ENCODE results near the gene TP53I3.
"Not testable (repeated sequence)": the region's sequence is repeated elsewhere in the genome, so short reads cannot be mapped to it uniquely, and the experiment has no call there.

TP53I3 gene

DNA sequence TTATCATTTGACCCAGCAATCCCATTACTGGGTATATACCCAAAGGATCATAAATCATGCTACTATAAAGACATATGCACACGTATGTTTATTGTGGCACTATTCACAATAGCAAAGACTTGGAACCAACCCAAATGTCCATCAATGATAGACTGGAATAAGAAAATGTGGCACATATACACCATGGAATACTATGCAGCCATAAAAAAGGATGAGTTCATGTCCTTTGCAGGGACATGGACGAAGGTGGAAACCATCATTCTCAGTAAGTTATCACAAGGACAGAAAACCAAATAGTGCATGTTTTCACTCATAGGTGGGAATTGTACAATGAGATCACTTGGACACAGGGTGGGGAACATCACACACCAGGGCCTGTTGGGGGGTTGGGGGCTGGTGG, 16.1 kb upstream of the TP53I3 start:
- DNase-seq (ENCODE audit: low read depth in 3 of 3): not testable (repeated sequence)

DNA sequence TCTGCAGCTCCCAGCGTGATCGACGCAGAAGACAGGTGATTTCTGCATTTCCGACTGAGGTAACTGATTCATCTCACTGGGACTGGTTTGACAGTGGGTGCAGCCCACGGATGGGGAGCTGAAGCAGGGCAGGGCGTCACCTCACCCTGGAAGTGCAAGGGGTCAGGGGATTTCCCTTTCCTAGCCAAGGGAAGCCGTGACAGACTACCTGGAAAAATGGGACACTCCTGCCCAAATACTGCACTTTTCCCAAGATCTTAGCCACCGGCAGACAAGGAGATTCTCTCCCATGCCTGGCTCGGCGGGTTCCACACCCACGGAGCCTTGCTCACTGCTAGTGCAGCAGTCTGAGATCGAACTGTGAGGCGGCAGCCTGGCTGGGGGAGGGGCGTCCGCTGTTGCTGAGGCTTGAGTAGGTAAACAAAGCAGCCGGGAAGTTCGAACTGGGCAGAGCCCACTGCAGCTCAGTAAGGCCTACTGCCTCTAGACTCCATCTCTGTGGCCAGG, 10.6 kb upstream of the TP53I3 start:
- DNase-seq (ENCODE audit: low read depth in 3 of 3): not testable (repeated sequence)

DNA sequence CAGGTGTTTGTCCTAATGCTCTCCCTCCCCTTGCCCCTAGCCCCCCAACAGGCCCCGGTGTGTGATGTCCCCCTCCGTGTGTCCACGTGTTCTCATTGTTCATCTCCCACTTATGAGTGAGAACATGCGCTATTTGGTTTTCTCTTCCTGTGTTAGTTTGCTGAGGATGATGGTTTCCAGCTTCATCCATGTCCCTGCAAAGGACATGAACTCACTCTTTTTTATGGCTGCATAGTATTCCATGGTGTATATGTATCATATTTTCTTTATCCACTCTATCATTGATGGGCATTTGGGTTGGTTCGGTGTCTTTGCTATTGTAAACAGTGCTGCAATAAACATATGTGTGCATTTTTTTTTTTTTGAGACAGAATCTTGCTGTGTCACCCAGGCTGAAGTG, 8.6 kb upstream of the TP53I3 start:
- not testable (repeated sequence) for DNase-seq (ENCODE audit: low read depth in 3 of 3)

DNA sequence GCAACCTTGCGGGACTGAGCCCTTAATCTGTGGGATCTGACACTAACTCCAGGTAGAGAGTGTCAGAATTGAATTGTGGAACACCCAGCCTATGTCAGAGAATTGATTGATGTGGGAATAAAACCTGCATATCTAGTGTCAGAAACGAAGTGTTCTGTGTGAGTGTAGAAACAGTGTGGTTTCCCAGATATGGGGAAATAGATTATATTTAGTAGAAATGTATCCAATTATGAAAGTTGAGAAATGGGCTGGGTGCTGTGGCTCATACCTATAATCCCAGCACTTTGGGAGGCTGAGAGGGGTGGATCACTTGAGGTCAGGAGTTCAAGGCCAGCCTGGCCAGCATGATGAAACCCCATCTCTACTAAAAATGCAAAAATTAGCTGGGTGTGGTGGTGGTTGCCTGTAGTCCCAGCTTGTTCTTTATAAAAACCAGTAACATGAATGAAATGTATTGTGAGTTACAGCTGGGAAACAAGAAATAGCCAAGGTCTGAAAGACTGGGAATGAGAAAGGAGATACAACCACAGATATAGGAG, 4.3 kb upstream of the TP53I3 start:
- no peak for DNase-seq (ENCODE audit: low read depth in 3 of 3)

DNA sequence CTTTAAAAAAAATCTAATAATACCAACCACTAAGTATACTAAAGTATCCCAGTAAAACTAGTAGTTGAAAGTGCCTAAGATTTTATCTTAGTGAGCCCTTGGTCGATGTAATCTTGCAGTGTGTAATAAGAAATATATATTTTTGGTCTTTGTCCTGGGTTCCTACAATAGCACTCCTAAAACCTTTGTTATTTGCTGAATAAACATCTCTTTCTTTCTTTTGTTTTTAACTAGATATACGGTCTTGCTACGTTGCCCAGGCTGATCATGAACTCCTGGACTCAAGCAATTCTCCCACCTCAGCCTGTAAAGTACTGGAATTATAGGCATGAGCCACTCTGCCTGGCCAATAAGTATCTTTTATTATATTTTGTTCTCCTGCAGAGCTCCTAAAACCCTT, 2.4 kb upstream of the TP53I3 start:
- DNase-seq (ENCODE audit: low read depth in 3 of 3): no peak

DNA sequence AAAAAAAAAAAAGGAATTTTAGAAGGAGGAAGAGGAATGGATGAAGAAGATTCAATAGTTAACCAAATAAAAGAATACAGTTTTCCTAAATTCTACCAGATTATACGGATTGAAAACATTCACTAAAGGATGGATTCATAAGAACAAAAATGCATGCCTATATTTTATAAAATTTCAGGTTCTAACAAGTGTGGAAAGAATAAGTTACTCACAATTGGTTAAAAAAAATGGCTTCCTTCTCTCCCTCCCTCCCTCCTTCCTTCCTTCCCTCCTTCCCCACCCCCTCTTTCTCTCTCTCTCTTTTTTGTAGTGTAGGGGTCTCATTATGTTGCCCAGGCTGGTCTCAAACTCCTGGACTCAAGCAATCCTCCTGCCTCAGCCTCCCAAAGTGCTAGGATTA, 1.6 kb upstream of the TP53I3 start:
- DNase-seq (ENCODE audit: low read depth in 3 of 3): no peak

DNA sequence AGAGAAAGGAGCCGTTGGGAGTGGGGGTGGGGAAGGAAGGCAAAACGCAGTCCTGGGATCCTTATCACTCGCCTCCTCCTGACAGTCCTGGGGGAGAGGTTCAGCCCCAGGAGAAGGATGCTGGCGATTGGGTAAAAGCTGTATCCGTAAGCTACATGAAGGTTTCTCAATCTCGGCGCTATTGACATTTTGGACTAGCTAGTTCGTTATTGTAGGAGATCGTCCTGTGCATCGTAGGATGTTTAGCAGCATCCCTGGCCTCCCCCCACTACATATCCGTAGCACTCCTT, 511 bp upstream of the TP53I3 start:
- no peak for DNase-seq (ENCODE audit: low read depth in 3 of 3)

DNA sequence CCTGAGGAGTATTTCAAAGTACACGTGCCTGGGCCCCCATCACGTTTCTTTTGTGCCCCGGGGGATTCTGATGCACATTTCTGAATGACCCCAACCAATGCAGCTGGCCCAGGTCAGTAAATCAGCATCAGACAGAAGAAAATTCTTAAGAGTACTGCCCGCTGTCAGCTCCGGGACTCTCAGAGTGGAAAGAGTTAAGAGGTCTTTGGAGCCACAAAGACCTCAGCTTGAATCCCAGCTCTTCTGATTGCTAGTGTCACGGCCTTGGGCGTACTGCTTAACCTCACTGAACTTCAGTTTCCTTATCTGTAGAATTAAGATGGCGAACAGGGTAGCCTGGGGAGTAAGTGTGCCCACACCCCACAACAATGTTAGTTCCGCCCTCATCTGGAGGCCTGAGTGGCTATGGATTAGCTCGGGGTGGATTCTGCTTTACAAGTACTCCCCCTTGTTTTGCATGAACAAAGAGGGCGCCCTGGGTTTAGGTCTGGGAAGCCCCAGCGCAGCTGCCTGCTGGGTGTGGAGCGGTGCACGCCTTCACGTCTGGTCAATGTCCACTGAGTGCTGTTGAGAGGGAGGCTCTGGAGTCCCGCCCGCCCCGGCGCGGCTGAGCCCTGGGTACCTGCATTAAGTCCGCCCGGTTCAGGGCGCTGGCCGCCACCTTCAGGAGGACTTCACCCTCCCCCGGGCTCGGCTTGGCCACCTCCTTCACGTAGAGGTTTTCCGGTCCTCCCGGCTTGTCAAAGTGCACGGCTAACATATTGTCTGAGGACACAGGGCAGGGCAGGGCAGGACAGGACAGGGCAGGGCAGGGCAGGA, 858 bp downstream of the TP53I3 start:
- DNase-seq (ENCODE audit: low read depth in 3 of 3): peak in 1 of 3 experiments; percentile 19

DNA sequence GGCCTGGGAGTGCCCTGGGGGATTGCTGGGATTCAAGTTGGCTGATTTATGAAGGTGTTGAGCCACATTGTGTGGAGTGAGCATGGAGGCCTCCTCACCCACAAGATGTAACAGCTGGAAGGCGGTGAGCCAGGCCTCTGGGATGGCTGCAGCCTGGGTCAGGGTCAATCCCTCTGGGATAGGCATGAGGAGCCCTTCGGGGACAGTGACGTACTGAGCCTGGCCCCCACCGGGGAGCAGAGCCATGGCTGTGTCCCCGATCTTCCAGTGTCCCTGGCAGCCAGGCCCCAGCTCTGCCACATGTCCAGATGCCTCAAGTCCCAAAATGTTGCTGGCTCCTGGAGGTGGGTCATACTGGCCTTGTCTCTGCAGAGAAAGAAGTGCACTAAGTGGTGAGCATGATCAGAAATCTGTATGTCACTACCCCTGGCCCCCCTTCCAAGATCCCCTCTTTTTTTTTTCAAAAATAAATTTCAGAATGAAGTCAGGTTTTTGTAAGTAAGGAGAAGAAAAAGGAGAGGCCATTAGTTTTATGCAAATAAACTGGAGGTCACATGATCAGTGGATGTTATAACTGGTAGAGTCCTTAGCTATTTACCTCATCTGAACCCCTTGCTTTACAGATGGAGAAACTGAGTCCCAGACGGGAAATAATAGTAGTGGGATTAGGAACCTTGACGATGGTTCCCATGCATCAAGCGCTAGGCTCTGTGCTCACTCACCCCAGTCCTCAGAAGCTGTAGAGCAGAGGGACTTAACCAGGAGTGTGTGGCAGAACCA, 1.7 kb downstream of the TP53I3 start:
- DNase-seq (ENCODE audit: low read depth in 3 of 3): no peak

DNA sequence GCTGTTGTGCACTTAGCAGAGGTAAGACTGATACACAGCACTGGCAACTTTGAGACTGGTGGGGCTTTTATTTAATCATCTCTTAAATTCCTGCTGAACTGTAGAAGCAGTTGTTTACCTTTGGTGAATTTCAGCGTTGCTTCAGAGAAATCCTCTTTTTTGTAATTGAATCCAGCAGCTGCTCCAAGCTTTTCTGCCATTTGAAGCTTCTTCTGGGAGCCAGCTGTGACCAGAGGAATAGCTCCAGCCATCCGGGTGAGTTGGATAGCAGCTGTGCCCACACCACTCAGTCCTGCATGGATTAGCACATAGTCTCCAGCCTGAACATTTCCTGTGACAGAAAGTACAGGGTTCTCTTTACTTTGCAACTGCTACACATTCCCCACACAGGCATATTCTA, 3.9 kb downstream of the TP53I3 start:
- DNase-seq (ENCODE audit: low read depth in 3 of 3): no peak

DNA sequence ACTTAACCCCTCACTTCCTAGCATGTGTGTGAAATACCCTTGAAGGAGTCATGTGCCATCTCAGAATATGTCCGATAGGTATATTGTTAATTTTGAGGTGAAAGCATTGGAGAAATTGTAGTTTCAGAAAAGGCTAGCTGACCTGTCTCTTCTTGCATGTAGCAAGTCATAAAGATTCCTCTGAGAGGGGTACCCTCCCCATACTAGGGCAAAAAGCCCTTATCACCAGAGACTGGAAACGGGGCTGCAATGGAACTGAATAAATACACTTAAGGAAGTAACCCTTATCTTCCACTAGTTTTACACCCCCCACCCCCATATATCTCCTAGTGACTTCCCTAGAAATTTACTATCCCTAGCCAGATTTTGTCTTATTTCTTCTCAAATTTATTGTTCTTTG, 6.8 kb downstream of the TP53I3 start:
- DNase-seq (ENCODE audit: low read depth in 3 of 3): no peak

DNA sequence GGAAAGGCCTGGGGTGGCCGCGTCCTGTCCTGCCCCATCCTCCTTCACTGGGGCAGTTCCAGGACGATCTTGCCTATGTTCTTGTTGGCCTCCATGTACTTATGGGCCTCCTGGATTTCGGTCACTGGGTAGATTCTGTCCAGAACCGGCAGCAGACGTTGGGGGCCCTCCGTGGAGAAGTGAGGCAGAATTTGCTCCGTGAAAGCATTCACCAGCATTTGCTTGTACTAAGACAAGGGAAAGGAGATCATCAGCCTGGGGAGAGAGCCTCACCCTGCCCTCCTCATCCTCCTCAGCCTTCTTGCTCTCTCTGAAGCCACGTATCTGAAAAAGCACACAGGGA, 7.1 kb downstream of the TP53I3 start:
- no peak for DNase-seq (ENCODE audit: low read depth in 3 of 3)

DNA sequence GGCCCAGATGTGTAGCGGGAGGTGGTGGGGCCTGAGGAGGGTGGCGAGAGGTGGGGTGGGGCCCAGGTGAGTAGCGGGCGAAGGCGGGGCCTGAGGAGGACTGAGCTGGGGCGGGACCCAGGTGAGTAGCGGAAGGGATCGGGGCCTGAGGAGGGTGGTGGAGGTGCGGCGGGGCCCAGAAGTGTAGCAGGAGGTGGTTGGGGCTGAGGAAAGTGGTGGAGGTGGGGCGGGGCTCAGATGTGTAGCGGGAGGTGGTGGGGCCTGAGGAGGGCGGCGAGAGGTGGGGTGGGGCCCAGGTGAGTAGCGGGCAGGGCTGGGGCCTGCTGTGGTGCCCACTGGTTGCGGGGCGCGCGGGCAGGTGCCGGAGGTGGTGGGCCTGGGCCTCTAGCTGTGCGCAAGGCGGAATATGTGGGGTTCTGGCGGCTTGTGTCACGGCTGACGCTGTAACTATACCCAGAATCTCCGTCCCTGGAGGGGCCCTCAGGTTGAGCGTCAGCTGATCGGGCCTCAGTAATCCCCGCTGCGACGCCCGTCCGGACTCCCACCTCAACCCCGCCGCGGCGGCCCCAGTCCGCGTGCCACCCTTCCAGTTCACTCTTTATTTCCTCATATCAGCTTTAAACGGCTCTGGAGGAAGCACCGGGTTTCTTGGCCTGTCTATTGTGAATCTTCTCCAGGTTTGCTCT, 7.6 kb downstream of the TP53I3 start:
- no peak for DNase-seq (ENCODE audit: low read depth in 3 of 3)

DNA sequence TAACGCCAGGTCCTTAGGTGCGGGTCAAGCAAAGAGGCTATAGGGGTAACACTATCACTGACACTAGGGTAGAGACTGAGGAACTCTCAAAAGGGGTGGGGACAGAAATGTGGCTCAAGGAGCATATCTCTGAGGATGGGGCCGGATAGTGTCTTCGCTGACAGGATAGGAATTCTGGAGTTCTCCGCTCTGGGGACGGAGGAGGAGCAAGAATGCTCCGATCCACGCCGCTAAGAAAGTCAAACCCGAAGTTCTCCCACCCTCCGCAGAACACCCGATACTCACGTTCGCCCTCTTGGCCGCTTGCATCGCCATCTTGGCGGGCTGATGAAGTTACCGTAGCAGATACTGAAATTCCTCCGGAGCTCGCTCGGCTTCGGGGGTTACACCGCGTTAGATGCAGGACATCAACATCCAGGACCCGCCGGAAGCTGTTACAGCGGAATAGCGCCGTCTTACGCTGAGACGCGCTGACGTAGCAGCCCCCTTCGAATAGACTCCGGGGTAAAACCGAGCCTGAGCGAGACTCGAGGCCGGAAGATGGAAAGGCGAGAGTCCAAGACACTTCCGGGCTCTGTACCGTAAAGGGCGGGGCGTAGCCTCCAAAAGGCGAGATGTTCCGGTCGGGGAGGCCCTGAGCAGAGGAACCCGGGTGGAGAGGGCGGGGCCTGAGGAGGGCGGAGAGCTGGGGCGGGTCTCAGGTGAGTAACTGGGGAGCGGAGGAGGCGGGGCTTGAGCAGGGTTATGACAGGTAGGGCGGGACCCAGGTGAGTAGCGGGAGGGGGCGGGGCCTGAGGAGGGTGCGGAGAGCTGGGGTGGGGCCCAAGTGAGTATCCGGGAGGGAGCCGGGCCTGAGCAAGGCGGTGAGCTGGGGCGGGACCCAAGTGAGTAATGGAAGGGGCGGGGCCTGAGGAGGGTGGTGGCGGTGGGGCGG, 8.5 kb downstream of the TP53I3 start, which contains the start of gene SF3B6:
Gene SF3B6, minus strand, starts transcription at position 412 of the 934 bp plus-strand sequence. Its CDS starts 97 bp downstream, at position 315.
- peak; percentile 97 to 100 (median 98) for DNase-seq (ENCODE audit: low read depth in 3 of 3)

DNA sequence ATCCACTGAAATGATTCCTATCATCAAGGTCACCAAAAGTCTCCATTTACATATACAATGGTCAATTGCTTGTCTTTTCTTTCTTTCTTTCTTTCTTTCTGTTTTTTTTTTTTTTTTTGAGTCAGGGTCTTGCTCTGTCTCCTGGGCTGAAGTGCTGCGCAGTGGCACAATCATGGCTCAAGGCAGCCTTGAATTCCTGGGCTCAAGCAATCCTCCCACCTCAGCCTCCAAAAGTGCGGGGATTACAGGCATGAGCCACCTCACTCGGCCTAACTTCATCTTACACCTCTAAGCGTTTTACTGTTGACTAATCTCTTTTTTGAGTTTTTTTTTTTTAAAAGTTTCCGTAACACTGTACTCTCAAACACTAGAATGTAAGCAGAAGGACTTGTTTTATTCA, 9.4 kb downstream of the TP53I3 start:
- no peak for DNase-seq (ENCODE audit: low read depth in 3 of 3)

DNA sequence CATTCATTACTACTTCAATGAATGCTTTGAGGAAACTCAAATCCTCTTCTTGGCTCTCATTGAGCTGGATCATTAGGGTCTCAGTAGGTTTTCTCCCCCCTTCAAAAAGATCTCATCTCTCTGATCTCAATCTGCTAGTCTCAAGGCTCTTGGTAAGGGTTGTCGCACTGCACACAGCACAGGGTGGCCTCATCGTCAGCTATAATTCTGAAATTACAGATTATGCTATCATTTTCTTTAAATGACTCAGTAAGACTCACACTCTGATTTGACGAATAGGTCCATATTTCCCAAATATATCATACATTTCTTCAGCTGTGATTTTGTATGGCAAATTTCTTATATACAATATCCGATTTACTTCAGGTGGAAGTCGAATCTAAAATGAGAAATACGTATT, 10.8 kb downstream of the TP53I3 start:
- DNase-seq (ENCODE audit: low read depth in 3 of 3): no peak

DNA sequence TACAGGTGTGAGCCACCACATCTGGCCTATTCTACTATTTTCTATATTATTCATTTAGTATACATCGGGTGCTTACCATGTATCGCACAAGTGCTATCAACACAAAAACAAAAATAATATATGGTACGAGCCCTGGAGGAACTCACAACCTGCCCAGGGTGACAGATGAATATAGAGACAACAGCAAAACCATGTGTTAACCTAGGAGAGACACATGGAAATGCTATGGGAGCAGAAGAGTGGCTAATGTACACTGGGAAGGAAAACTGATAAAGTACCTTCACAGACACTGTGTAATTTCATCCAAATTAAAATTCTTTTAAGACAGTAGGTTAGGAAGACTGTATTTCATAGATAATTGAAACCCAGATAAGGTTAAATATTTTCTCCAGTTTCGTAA, 12.4 kb downstream of the TP53I3 start:
- no peak for DNase-seq (ENCODE audit: low read depth in 3 of 3)

DNA sequence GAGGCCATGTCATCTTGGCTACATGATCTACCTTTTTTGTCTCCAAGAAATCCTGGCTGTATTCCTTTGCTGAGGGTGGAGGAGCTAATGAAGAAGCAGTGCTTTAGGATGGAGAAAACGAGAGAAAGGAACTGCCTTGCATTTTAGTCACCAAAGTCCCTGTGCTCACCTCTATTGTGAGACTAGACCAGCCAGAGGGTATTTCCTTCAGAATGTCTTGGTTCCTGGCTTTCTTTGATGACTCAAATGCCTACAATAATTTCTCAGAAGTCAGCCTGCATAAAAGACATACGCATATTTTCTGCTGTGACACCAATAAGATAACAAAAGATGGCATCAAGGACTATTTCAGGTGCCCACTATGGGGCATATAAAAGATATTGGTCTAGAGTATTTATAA, 19.3 kb downstream of the TP53I3 start:
- no peak for DNase-seq (ENCODE audit: low read depth in 3 of 3)

DNA sequence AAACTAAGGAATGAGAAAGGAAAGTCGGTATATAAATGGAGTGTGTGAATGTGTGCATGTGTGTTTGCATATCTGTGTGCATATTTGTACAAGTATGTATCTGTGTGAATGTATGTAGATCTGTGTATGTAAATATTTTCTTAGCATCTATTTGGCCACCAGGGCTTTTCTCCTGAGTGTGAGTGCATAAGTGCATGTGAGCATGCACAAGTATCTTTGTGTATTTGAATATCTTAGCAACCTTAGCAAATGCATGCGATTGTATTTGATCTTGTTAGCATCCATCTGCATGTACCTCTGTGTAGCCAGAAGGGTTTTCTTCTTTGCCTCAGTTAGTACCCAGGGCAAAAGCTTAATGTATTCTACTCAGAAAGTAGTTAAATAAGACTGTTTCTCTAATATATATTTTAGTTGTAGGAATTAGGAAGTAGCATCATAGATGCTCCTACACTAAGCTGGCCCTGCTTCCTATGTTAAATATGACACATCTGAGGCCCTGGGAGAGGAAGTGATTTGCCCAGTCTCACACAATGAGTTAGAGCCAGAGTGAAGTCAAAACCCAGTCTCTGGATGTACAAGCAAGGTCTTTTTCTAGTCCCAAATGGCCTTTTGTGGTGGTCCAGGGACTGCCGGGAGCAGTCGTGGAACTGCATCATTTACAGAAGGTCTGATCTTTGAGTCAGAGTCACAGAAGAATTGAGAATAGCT, 25.9 kb downstream of the TP53I3 start:
- no peak for DNase-seq (ENCODE audit: low read depth in 3 of 3)

DNA sequence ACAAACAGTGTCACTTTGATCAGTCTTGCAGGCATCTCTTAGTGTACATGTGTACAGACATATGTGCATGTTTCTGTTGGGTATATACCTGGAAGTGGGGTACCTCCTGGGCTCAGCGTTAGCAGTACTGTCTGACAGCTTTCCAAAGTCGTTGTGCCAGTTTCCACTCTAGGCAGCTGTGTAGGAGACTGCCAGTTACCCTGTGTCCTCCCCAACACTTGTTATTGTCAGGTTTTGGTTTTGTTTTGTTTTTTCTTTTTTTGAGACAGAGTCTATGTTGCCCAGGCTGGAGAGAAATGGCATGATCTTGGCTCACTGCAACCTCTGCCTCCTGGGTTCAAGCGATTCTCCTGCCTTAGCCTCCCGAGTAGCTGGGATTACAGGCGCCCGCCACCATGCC, 28.9 kb downstream of the TP53I3 start:
- DNase-seq (ENCODE audit: low read depth in 3 of 3): no peak
